NK-92 (cell line): ENCODE results near the gene TLE5.
"Not testable (repeated sequence)": the region's sequence is repeated elsewhere in the genome, so short reads cannot be mapped to it uniquely, and the experiment has no call there.

ENCODE experiments used
- DNase-seq: peaks from one replicate; lab custom pipeline; 2025; ENCODE audit not compliant: unreplicated experiment; lab: John Stamatoyannopoulos, UW

Gene TLE5

DNA sequence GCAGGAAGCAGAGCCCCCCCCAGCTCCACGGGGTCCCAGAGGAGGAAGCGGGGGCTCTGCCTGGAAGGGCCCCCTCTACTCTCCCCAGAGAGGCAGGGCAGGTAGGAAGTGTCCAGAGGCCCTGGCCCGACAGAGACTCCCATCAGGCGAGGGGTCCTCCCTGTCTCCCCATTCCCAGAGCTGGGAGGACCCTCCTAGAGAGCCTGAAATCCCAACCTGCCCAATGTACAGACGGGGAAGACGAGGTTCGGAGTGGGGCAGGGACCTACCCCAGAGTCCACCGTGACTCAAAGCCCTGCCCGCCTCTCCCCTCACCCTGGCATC lies 34.4 kb downstream of the TLE5 start:
- DNase-seq = no peak

DNA sequence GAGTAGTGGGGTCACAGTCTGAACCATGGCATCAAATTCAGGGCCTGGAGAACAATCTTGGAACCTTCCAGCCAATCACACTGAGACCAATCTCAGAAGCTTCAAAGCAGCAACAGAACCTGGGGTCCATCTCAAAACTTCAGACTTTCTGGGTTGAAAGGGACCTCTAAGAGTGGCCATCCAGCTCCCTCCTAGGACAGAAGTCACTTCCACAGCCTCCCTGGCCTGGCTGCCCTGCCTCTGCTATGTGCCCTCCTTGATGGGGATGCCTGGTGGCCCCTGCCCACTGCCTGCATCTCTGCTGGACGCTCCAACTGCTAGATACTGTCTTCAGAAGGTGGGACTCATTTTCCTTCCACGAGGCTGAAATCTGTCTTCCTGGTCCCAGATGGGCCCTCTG lies 35.0 kb downstream of the TLE5 start:
- DNase-seq = no peak

DNA sequence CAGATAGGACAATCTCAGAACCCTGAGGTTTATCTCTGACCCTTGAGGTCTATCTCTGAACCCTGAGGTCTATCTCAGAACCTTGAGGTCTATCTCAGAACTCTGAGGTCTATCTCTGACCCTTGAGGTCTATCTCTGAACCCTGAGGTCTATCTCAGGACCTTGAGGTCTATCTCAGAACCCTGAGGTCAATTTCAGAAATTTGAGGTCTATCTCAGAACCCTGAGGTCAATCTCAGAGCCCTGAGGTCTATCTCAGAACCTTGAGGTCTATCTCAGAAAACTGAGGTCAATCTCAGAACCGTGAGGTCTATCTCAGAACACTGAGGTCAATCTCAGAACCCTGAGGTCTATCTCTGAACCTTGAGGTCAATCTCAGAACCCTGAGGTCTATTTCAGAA lies 35.5 kb downstream of the TLE5 start:
- no peak for DNase-seq

DNA sequence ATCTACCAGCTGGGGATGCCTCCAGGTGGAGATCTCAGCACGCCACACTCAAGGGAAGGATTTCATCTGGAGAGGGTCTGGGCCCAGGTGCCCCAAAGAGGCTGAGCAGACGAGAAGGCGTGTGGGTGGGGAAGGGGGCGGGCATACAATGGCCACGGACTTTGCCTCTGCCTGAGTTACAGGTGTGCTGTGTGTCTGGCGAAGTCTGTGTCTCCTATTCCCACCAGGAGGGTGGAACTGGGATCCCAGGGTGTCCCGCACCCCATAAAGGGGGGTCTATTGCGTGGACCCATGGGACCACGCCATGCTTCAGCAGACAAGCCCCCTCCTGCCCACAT lies 36.8 kb downstream of the TLE5 start:
- no peak for DNase-seq

DNA sequence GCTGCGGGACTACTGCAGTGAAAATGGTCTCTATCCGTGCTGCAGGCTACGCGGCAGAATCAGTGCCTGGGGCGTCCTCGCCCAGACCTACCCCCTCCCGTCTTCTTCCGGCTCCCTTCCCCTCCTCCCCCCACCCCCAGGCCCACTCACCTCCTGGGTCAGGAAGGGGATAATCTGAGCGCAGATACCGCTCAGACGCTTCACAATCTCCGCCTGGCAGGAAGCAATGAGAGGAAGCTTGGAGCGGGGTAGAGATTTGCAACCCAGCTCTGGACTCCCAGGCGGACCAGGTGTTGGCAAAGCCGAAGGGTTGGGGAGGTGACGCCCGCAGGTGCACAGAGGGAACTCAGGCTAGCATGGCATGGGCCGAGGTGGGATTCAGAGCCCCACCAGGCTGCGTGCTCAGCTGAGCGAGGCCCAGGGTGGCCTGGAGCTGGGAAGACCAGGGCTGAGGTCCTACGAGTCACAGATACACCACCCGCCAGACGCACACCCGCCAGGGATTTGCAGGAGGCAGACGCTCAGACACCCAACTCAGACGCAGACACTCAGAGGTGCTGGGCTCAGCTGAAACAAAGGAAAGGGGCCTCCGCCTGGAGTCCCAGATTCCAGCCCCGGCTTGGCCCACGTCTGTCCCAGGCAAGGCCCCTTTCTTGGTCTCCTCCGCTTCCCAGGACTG lies 37.3 kb downstream of the TLE5 start:
- no peak for DNase-seq

- no peak for DNase-seq
These were observed 37.8 kb downstream of the TLE5 start for GRCh38 chr19:3024509-3024869.

DNA sequence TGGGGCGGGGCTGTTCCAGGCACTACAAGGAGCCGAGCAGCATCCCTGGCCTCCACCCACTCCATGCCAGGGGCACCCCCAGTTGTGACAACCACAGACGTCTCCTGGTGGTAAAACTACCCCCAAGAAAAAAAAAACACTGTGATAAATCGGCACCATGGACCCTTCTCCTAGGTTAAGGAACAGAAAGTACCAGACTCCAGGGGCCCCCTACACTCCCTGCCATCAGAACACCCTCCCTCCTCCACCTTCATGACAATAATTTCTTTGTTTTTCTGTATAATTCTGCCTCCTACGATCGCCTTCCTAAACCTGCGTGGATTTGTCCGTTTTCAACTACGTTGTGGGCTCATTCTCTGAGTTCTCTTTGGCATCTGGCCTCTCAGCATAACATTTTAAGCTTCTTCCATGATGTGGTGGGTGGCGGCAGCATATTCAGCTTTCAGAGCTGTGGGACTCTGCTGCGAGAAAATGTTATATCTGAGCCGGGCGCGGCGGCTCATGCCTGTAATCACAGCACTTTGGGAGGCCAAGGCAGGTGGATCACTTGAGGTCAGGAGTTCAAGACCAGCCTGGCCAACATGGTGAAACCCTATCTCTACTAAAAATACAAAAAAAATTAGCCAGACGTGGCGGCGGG lies 41.9 kb downstream of the TLE5 start:
- no peak for DNase-seq

DNA sequence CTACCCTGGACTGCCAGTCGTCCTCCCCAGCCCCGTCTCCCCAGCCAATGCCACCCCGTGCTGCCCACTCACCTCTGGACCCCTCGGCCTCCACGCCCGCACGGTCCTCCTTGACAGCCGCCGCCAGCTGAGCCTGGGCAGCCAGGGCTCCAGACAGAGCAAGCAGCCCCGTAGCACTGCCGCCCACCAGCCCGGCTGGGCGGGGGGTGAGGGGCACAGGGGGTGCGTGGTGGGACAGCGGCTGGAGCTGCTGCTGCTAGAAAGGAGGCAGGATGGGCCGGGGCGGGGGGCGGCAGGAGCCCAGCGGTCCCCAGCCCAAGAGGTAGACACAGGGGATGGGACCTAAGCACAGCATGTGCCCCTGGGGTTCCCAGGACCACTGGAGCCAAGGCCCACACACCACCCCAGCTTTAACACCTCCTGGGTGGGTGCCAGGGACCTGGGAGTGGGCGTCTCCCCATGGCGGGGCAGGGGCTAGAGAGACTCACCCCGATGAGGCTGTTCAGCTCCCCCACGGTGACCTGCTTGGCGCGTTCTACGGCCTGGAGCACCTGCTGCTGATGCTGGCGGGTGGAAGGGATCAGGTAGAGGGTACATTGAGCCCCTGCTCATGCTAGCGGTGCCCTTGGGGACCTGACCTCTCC lies 43.0 kb downstream of the TLE5 start:
- DNase-seq = no peak

DNA sequence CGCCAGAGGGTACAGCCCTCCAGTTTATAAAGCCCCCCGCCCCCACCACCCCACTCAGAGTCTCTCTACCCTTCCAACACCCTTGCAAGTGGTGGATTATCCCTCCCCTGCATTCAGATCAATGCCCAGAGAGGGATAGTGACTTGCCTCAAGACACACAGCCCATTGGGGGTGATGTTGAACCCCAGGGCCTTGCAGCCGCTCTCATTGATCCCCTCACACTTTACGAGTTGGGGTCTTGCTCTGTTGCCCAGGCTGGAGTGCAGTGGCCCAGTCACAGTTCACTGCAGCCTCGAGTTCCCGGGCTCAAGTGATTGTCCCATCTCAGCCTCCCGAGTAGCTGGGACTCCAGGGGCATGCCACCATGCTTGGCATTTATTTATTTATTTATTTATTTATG lies 44.4 kb downstream of the TLE5 start:
- DNase-seq = no peak

DNA sequence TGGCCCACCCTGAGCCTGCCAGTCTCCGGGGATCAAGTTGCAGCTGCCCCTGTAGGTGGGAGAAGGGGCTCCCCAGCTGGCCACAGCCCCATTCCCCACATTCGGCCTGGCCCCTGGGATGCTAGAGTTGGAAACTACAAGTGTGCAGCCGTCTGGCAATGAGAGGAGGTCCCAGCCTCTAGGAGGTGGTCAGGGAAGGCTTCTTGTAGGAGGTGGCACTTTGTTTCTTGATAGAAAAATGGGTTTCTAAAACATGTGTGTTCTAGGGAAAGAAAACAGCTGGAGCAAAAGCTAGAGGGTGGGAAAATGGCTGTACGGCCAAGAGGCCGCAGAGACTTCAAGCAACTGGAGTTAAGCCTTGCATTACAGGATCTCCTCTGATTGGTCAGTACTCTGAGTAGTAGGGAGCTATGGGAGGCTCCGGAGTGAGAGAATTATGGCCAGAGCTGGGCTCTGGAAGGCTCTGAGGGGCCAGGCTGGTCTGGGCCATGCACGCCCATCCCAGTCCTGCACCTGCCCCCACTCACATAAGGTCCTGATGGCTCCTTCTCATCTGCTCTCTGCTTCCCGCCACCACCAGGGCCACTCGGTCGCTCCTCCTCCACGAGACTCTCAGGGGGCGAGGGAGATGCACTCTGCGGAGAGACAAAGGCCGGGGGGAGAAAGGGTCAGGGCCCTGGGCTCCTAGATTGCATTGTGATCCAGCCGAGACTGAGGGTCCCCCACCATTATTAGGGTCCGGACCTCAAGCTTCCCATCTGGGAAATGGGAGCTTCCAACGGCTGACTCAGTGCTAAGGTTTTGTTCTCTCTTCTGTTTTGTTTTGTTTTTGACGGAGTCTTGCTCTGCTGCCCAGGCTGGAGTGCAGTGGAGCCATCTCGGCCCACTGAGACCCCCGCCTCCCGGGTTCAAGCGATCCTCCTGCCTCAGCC lies 46.9 kb downstream of the TLE5 start:
- DNase-seq = no peak

- DNase-seq = no peak
These were observed 48.2 kb downstream of the TLE5 start for GRCh38 chr19:3014135-3014534.

- no peak for DNase-seq
These were observed 49.0 kb downstream of the TLE5 start for GRCh38 chr19:3013263-3013725.

- DNase-seq = no peak
These were observed 49.6 kb downstream of the TLE5 start for GRCh38 chr19:3012621-3013262.

- DNase-seq = not testable (repeated sequence)
These were observed 50.2 kb downstream of the TLE5 start for GRCh38 chr19:3012059-3012458.

DNA sequence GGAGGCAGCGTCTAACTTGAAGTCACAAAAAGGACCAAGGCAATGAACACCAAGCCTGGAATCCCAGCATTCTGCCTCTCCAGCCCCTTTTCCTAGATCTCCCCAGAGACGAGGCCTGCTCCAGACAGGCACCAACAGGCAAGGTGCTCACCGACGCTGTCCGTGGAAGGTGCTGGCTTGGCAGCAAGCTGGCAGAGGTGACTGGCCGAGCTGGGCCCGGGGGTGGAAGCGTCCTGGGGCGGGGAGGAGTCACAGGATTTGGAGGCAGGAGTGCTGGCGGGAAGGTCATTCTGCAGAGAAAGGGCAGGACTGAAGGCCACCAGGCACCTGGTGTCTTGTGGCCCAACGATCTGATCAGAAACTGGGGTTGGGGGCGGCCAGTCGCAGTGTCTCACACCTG lies 51.4 kb downstream of the TLE5 start:
- DNase-seq = no peak

- no peak for DNase-seq
These were observed 53.3 kb downstream of the TLE5 start for GRCh38 chr19:3008994-3009393.

DNA sequence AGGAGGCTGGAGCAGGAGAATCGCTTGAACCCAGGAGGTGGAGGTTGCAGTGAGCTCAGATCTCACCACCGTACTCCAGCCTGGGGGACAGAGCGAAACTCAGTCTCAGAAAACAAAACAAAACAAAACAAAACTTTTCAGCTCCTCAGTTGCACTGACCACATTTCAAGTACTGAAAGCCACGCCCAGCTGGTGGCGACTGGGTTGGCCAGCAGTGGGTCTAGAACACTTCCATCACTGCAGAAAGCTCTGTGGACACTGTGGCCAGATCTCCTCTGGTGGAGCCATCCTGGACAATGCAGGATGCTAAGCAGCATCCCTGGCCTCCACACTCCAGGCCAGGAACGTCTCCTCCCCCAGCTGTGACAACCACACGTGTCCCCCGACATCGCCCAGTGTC lies 54.3 kb downstream of the TLE5 start:
- DNase-seq = no peak

- no peak for DNase-seq
These were observed 56.1 kb downstream of the TLE5 start for GRCh38 chr19:3006075-3006767.

- DNase-seq = no peak
These were observed 57.0 kb downstream of the TLE5 start for GRCh38 chr19:3005345-3005744.

GRCh38 chr19:3004522-3004921 lies 57.8 kb downstream of the TLE5 start:
- no peak for DNase-seq

- no peak for DNase-seq
These were observed 59.2 kb downstream of the TLE5 start for GRCh38 chr19:3003046-3003445.
